Measurements from ENCODE around the gene EGLN3.
"Not testable (repeated sequence)": the region's sequence is repeated elsewhere in the genome, so short reads cannot be mapped to it uniquely, and the experiment has no call there.

EGLN3 gene

GRCh38 chr14:33934938-33935337 lies 15.9 kb downstream of the EGLN3 start:
- no peak for DNase-seq (ENCODE audit: low read depth)

- no peak for DNase-seq (ENCODE audit: low read depth)
These were observed 16.7 kb downstream of the EGLN3 start for GRCh38 chr14:33934043-33934750.

GRCh38 chr14:33933386-33933933 lies 17.4 kb downstream of the EGLN3 start:
- no peak for DNase-seq (ENCODE audit: low read depth)

- no peak for DNase-seq (ENCODE audit: low read depth)
These were observed 18.1 kb downstream of the EGLN3 start for GRCh38 chr14:33932576-33933345.

- no peak for DNase-seq (ENCODE audit: low read depth)
These were observed 18.8 kb downstream of the EGLN3 start for GRCh38 chr14:33932033-33932432.

- DNase-seq (ENCODE audit: low read depth), result no peak
These were observed 19.4 kb downstream of the EGLN3 start for GRCh38 chr14:33931461-33931860.

- no peak for DNase-seq (ENCODE audit: low read depth)
These were observed 20.4 kb downstream of the EGLN3 start for GRCh38 chr14:33930439-33930838.

- DNase-seq (ENCODE audit: low read depth), result no peak
These were observed 21.0 kb downstream of the EGLN3 start for GRCh38 chr14:33929799-33930408.

- no peak for DNase-seq (ENCODE audit: low read depth)
These were observed 22.0 kb downstream of the EGLN3 start for GRCh38 chr14:33928895-33929294.

GRCh38 chr14:33927944-33928343 lies 22.9 kb downstream of the EGLN3 start:
- DNase-seq (ENCODE audit: low read depth), result no peak

- not testable (repeated sequence) for DNase-seq (ENCODE audit: low read depth)
These were observed 23.9 kb downstream of the EGLN3 start for GRCh38 chr14:33926967-33927366.

- DNase-seq (ENCODE audit: low read depth), result no peak
These were observed 24.9 kb downstream of the EGLN3 start for GRCh38 chr14:33925946-33926345.

GRCh38 chr14:33925235-33925634 lies 25.6 kb downstream of the EGLN3 start:
- DNase-seq (ENCODE audit: low read depth), result no peak

- DNase-seq (ENCODE audit: low read depth), result no peak
These were observed 26.2 kb downstream of the EGLN3 start for GRCh38 chr14:33924566-33925100.

GRCh38 chr14:33922125-33922524 lies 28.7 kb downstream of the EGLN3 start:
- no peak for DNase-seq (ENCODE audit: low read depth)

GRCh38 chr14:33918256-33918655 lies 32.6 kb downstream of the EGLN3 start:
- no peak for DNase-seq (ENCODE audit: low read depth)

- no peak for DNase-seq (ENCODE audit: low read depth)
These were observed 33.2 kb downstream of the EGLN3 start for GRCh38 chr14:33917661-33918060.

GRCh38 chr14:33916663-33917565 lies 34.0 kb downstream of the EGLN3 start:
- peak; percentile 14 for DNase-seq (ENCODE audit: low read depth)

- DNase-seq (ENCODE audit: low read depth), result no peak
These were observed 35.2 kb downstream of the EGLN3 start for GRCh38 chr14:33915682-33916081.

GRCh38 chr14:33914676-33915516 lies 36.0 kb downstream of the EGLN3 start:
- peak; percentile 59 for DNase-seq (ENCODE audit: low read depth)

GRCh38 chr14:33911046-33911445 lies 39.8 kb downstream of the EGLN3 start:
- no peak for DNase-seq (ENCODE audit: low read depth)

Data from non-pigmented ciliary epithelial cell (primary cell).